Measurements from ENCODE around the gene NOP9. TPM values are rescaled to one million over a fixed set of nuclear protein-coding genes. Genes with fewer than 3 reads are reported as not detected.
A peak's percentile ranks its signal among the peaks of the same experiment; 100 is the strongest.
"Not testable (repeated sequence)": the region's sequence is repeated elsewhere in the genome, so short reads cannot be mapped to it uniquely, and the experiment has no call there.

Gene NOP9
- polyA plus RNA-seq, 1 experiment, result 12.0 TPM

DNA sequence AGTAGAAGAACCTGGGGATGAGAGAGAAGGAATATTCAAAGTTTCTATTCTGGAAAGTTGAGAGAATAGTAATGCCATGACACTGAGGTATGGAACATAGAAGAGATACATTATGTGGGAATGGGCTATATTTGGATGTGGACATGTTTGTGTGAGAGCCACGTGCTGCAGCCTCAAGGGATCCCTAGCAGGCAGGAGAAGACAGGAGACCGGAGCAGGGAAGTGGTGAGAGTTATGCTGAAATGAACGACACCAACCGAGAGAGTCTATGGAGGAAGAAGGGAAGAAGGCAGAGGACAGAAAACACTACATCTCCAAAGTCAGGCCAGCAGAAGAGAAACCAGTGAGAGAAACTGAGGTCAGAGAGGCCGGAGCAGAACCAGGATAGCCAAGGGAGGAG, 50.1 kb downstream of the NOP9 start:
- TF ChIP-seq, protein P1, sequence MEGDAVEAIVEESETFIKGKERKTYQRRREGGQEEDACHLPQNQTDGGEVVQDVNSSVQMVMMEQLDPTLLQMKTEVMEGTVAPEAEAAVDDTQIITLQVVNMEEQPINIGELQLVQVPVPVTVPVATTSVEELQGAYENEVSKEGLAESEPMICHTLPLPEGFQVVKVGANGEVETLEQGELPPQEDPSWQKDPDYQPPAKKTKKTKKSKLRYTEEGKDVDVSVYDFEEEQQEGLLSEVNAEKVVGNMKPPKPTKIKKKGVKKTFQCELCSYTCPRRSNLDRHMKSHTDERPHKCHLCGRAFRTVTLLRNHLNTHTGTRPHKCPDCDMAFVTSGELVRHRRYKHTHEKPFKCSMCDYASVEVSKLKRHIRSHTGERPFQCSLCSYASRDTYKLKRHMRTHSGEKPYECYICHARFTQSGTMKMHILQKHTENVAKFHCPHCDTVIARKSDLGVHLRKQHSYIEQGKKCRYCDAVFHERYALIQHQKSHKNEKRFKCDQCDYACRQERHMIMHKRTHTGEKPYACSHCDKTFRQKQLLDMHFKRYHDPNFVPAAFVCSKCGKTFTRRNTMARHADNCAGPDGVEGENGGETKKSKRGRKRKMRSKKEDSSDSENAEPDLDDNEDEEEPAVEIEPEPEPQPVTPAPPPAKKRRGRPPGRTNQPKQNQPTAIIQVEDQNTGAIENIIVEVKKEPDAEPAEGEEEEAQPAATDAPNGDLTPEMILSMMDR (IDR thresholded peaks at IDR 0.05; ENCODE audit: low read depth, low read length), result no peak
- Histone ChIP-seq H3K9me3 (ENCODE audit: control insufficient read depth, insufficient read depth, low read length) (no peaks in the 10 kb centered on the region), H3K4me3 (ENCODE audit: low read depth, low read length) (no peak overlapping the region), H3K27me3 (ENCODE audit: control insufficient read depth, insufficient read depth, low read length) (peaks cover 46% of the 10 kb centered on the region), H3K27ac (ENCODE audit: low read depth, low read length) (no peak overlapping the region)
- POLR2A ChIA-PET, result no interaction called here
- CTCF ChIA-PET, result interaction anchor here (0.7 to 0.9 kb wide), 3 partner anchors 16 to 82 kb away, joined by 4 to 6 read pairs (median 5); no protein-coding TSS in a partner anchor
- no peak for DNase-seq (ENCODE audit: low read depth, low spot score)

DNA sequence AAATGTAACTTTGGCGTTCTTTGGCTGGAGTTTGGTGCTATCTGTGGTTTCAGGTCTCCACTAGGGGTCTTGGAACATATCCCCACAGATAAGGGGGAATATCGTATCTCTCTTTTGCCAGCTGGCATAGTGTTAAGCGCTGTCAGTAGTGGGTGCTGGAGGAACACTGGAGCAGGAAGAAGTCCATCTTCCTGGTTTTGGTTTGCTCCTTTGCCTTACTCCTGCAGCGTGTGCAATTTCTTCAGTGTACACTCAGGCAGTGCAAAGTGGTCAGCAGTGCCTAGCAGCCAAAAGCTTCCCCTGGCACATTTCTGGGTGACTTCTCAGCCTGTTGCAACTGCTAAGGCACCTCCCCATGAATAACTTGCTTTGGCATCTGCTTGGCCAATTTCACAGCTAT, 51.9 kb downstream of the NOP9 start:
- no peak for DNase-seq (ENCODE audit: low read depth, low spot score)
- TF ChIP-seq, protein P1 (IDR thresholded peaks at IDR 0.05; ENCODE audit: low read depth, low read length), result no peak; the same call in 1 of the 2 replicates
- Histone ChIP-seq H3K9me3 (ENCODE audit: control insufficient read depth, insufficient read depth, low read length) (peaks cover 3% of the 10 kb centered on the region; the same call in 1 of the 2 replicates), H3K27me3 (ENCODE audit: control insufficient read depth, insufficient read depth, low read length) (peaks cover 32% of the 10 kb centered on the region), H3K27ac (ENCODE audit: low read depth, low read length) (no peak overlapping the region), H3K4me3 (ENCODE audit: low read depth, low read length) (no peak overlapping the region)
- ChIA-PET POLR2A (no interaction called here), CTCF (interaction anchor here (0.7 to 4.5 kb wide), 7 partner anchors 11 to 91 kb away, joined by 3 to 35 read pairs (median 7); partner anchors contain the start of genes ADCY4, CIDEB, RIPK3 and SDR39U1)

- no peak for DNase-seq (ENCODE audit: low read depth, low spot score)
- H3K27ac ChIP-seq (ENCODE audit: low read depth, low read length), result no peak overlapping the region
- H3K9me3 ChIP-seq (ENCODE audit: control insufficient read depth, insufficient read depth, low read length), result peaks cover 3% of the 10 kb centered on the region; the same call in 1 of the 2 replicates
- ChIA-PET POLR2A (no interaction called here), CTCF (interaction anchor here (1.0 to 4.5 kb wide), 3 partner anchors 12 to 78 kb away, joined by 3 to 35 read pairs (median 8); partner anchors contain the start of gene ADCY4)
- TF ChIP-seq, protein P1 (IDR thresholded peaks at IDR 0.05; ENCODE audit: low read depth, low read length), result no peak
- H3K4me3 ChIP-seq (ENCODE audit: low read depth, low read length), result no peak overlapping the region
- H3K27me3 ChIP-seq (ENCODE audit: control insufficient read depth, insufficient read depth, low read length), result peaks cover 16% of the 10 kb centered on the region
Measured at GRCh38 chr14:24353559-24354481, 54.2 kb downstream of the NOP9 start.

DNA sequence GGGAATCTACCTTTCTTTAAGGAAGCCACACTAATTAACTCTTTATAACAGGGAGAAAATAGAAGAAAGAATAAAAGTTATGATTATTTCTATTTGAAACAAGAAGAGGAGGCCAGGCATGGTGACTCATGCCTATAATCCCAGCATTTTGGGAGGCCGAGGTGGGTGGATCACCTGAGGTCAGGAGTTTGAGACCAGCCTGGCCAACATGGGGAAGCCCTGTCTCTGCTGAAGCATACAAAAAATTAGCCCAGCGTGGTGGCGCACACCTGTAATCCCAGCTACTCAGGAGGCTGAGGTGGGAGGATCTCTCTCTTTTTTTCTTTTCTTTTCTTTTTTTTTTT, 54.8 kb downstream of the NOP9 start:
- Histone ChIP-seq H3K27ac (ENCODE audit: low read depth, low read length) (peak overlapping the region; percentile 42), H3K27me3 (ENCODE audit: control insufficient read depth, insufficient read depth, low read length) (peaks cover 14% of the 10 kb centered on the region)
- H3K4me3 ChIP-seq (ENCODE audit: low read depth, low read length); DNase-seq (ENCODE audit: low read depth, low spot score); H3K9me3 ChIP-seq (ENCODE audit: control insufficient read depth, insufficient read depth, low read length): not testable (repeated sequence)
- POLR2A ChIA-PET, result interaction anchor here (0.6 to 0.7 kb wide), 2 partner anchors 23 to 25 kb away, joined by 3 to 4 read pairs; no protein-coding TSS in a partner anchor
- CTCF ChIA-PET, result interaction anchor here (1.0 to 4.5 kb wide), 3 partner anchors 11 to 77 kb away, joined by 3 to 35 read pairs (median 8); partner anchors contain the start of gene ADCY4

DNA sequence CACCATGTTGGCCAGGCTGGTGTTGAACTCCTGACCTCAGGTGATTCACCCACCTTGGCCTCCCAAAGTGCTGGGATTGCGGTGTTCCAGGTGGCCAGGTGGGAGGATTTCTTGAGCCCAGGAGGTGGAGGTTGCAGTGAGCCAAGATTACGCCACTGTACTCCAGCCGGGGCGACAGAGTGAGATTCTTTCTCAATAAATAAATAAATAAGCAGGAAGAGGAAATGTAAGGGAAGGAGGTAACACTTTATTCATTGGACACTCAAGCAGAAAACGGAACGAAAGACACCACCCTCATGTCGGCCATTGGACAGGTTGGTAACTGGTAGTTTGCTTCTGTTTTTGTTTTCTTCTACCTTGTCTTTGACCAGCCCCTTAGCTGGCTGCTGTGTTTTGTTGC, 55.4 kb downstream of the NOP9 start:
- no peak for DNase-seq (ENCODE audit: low read depth, low spot score)
- Histone ChIP-seq H3K27me3 (ENCODE audit: control insufficient read depth, insufficient read depth, low read length) (peaks cover 12% of the 10 kb centered on the region), H3K9me3 (ENCODE audit: control insufficient read depth, insufficient read depth, low read length) (peaks cover 3% of the 10 kb centered on the region; the same call in 1 of the 2 replicates), H3K4me3 (ENCODE audit: low read depth, low read length) (no peak overlapping the region), H3K27ac (ENCODE audit: low read depth, low read length) (no peak overlapping the region)
- CTCF ChIA-PET, result interaction anchor here (1.0 to 1.8 kb wide), 3 partner anchors 10 to 21 kb away, joined by 3 to 11 read pairs (median 5); no protein-coding TSS in a partner anchor
- TF ChIP-seq, protein P1 (IDR thresholded peaks at IDR 0.05; ENCODE audit: low read depth, low read length), result no peak
- POLR2A ChIA-PET, result interaction anchor here (0.6 to 0.7 kb wide), 2 partner anchors 23 to 26 kb away, joined by 3 to 4 read pairs; no protein-coding TSS in a partner anchor

Measured in AG04450 (cell line).